Endothelial cell of umbilical vein (primary cell): ENCODE data around the gene EPX. TPM values are rescaled to one million over a fixed set of nuclear protein-coding genes. Genes with fewer than 3 reads are reported as not detected.

Source experiments
- BruUV-seq: library from RNA; stranded (reverse); fragments of 400-500 nt; replicated peaks from 2 replicates; lab custom pipeline; 2021; lab: Mats Ljungman, UMichigan
- CTCF ChIA-PET: fragments of 300-600, 350-600 bp; sonication (Branson Sonifier 250); formaldehyde crosslinking; loops from one replicate; lab custom pipeline; 2021; ENCODE audit warnings: antibody characterized with exemption, inconsistent platforms; lab: Charles Lee
- POLR2A ChIA-PET: fragments of 300-600, 350-600 bp; sonication (Branson Sonifier 250); formaldehyde crosslinking; loops from one replicate; lab custom pipeline; 2021; ENCODE audit warnings: antibody characterized with exemption, inconsistent platforms; lab: Charles Lee
- DNase-seq: peaks from one replicate; pipeline ENCODE4 v3.0.0-alpha.2; 2011; ENCODE audit warnings: low read depth, low spot score
- FAIRE-seq: peaks from 2 replicates; lab custom pipeline; 2011; peaks lifted over from hg19 to GRCh38; lab: Jason Lieb, UNC
- H2AFZ ChIP-seq: 2 replicates; pipeline ENCODE4 v1.6.0; 2012; ENCODE audit warnings: low read depth, low read length, control low read depth, inconsistent platforms
- H3K27ac ChIP-seq: 2 replicates; pipeline ENCODE4 v1.5.1; 2011; ENCODE audit warnings: low read depth, mild to moderate bottlenecking, control low read depth, low read length, moderate library complexity; ENCODE audit not compliant: insufficient read depth
- H3K27me3 ChIP-seq, 2 experiments: 2 replicates each; pipeline versions ENCODE4 v1.6.0 to v1.6.1; 2011; ENCODE audit warnings: low read length in 2 of 2, mixed read lengths in 1 of 2; ENCODE audit not compliant: control insufficient read depth in 2 of 2, insufficient read depth in 2 of 2
- H3K36me3 ChIP-seq, 2 experiments: 2 replicates in 1 of 2; 3 replicates in 1 of 2; pipeline ENCODE4 v1.5.1; 2011; ENCODE audit warnings: low read length in 2 of 2, mild to moderate bottlenecking in 1 of 2, moderate library complexity in 1 of 2; ENCODE audit not compliant: control insufficient read depth in 2 of 2, insufficient read depth in 2 of 2; ENCODE audit errors: extremely low read depth in 1 of 2
- H3K4me1 ChIP-seq: 3 replicates; pipeline ENCODE4 v1.5.1; 2011; ENCODE audit warnings: mild to moderate bottlenecking, low read length; ENCODE audit not compliant: control insufficient read depth, insufficient read depth; ENCODE audit errors: extremely low read depth
- H3K4me2 ChIP-seq: 2 replicates; pipeline ENCODE4 v1.6.1; 2011; ENCODE audit warnings: low read length, control low read depth, mixed read lengths; ENCODE audit not compliant: insufficient read depth
- H3K4me3 ChIP-seq, 3 experiments: fragments of 200-600 bp in 1 of 3; sonication (generic), shearing (Covaris generic) in 1 of 3; replicated peaks in 1 of 3; 2 replicates each; pipeline ENCODE4 v1.5.1; 2011 to 2016; ENCODE audit warnings: control low read depth in 3 of 3, low read length in 3 of 3, mild to moderate bottlenecking in 2 of 3, inconsistent platforms in 1 of 3, low read depth in 1 of 3, moderate library complexity in 1 of 3; ENCODE audit not compliant: insufficient read depth in 1 of 3
- H3K79me2 ChIP-seq: 2 replicates; pipeline ENCODE4 v1.6.0; 2012; ENCODE audit warnings: low read length, inconsistent platforms; ENCODE audit not compliant: control insufficient read depth, insufficient read depth
- H3K9ac ChIP-seq: replicated peaks from 2 replicates; pipeline ENCODE3; 2011; ENCODE audit warnings: low read length, control low read depth; ENCODE audit not compliant: insufficient read depth; ENCODE audit errors: extremely low read depth
- H3K9me1 ChIP-seq: replicated peaks from 3 replicates; pipeline ENCODE4 v1.6.0; 2011; ENCODE audit warnings: mild to moderate bottlenecking, low read length; ENCODE audit not compliant: control insufficient read depth, insufficient read depth; ENCODE audit errors: extremely low read depth
- H3K9me3 ChIP-seq: replicated peaks from 2 replicates; pipeline ENCODE4 v1.5.1; 2012; ENCODE audit warnings: low read length, inconsistent platforms; ENCODE audit not compliant: control insufficient read depth, insufficient read depth
- H4K20me1 ChIP-seq: replicated peaks from 2 replicates; pipeline ENCODE3; 2011; ENCODE audit warnings: mild to moderate bottlenecking, low read length; ENCODE audit not compliant: control insufficient read depth, insufficient read depth; ENCODE audit errors: extremely low read depth
- CTCF ChIP-seq, 2 donors: IDR thresholded peaks; 1 replicate in 1 of 2; 2 replicates in 1 of 2; pipeline ENCODE4 v1.5.1; 2011; ENCODE audit warnings: low read length in 2 of 2, mild to moderate bottlenecking in 2 of 2, moderate library complexity in 2 of 2, control low read depth in 1 of 2, inconsistent platforms in 1 of 2, low read depth in 1 of 2; ENCODE audit not compliant: insufficient read depth in 1 of 2; ENCODE audit errors: extremely low read depth in 1 of 2
- EZH2 ChIP-seq: IDR thresholded peaks from 2 replicates; pipeline ENCODE4 v1.6.1; 2012; ENCODE audit warnings: borderline replicate concordance, low read depth, mild to moderate bottlenecking, moderate library complexity, low read length, inconsistent platforms; ENCODE audit not compliant: severe bottlenecking
- FOS ChIP-seq: IDR thresholded peaks from 2 replicates; pipeline ENCODE4 v1.6.1; 2011; ENCODE audit warnings: mild to moderate bottlenecking, low read length, moderate library complexity, borderline replicate concordance; ENCODE audit not compliant: insufficient read depth
- GATA2 ChIP-seq: IDR thresholded peaks from 2 replicates; pipeline ENCODE4 v1.7.0; 2011; ENCODE audit warnings: low read depth, mild to moderate bottlenecking, moderate library complexity, mixed read lengths, low read length; ENCODE audit not compliant: insufficient read length, insufficient read depth
- JUN ChIP-seq: IDR thresholded peaks from 2 replicates; pipeline ENCODE4 v1.6.1; 2011; ENCODE audit warnings: borderline replicate concordance, low read depth; ENCODE audit not compliant: insufficient read length, insufficient read depth
- MAX ChIP-seq: IDR thresholded peaks from 2 replicates; pipeline ENCODE4 v1.6.1; 2011; ENCODE audit not compliant: insufficient read depth, insufficient read length
- MYC ChIP-seq: IDR thresholded peaks from one replicate; pipeline ENCODE4 v1.6.1; 2011; ENCODE audit warnings: mild to moderate bottlenecking, low read depth, low read length
- POLR2A ChIP-seq: IDR thresholded peaks from 2 replicates; pipeline ENCODE4 v1.6.1; 2012; ENCODE audit warnings: low read depth, mild to moderate bottlenecking, control low read depth, low read length
- POLR2AphosphoS5 ChIP-seq: IDR thresholded peaks from 2 replicates; pipeline ENCODE4 v1.6.1; 2012; ENCODE audit warnings: low read depth, mild to moderate bottlenecking, control low read depth, low read length, moderate library complexity; ENCODE audit not compliant: insufficient read depth
- dilution Hi-C: fragments of 300-500 bp; cut with MboI; formaldehyde crosslinking; loops from one replicate; pipeline ENCODE4 v1.15.0; 2019; ENCODE audit warnings: low sequenced_read_pairs; ENCODE audit not compliant: extremely low pct_ligation_motif_present
- intact Hi-C: fragments of 100-400 bp; cut with micrococcal nuclease; formaldehyde crosslinking; loops from one replicate; pipeline ENCODE4 v1.10.0; 2022
- polyA plus RNA-seq, 4 experiments: library from polyadenylated mRNA; depleted of rRNA in 3 of 4; stranded (reverse) in 3 of 4; unstranded in 1 of 4; fragments of >200 nt; gene quantifications; 2 replicates each; pipeline versions ENCODE4 v1.2.1 to v1.2.3, GENCODE V29; 2011 to 2012; ENCODE audit warnings: missing spikeins in 1 of 4
- total RNA-seq: library from RNA; stranded (reverse); gene quantifications from 2 replicates; pipeline ENCODE4 v1.2.3, GENCODE V29; 2021

Gene EPX
- total and polyA plus RNA-seq, 2 donors (not counting 3 experiments of a cell fraction or from before 2014, with no cell fraction given) = not detected

- Histone ChIP-seq H3K79me2 (no peaks in the 10 kb centered on the region), H2AFZ (peak overlapping the region; percentile 36), H3K27me3 (peaks cover 8 to 22% of the 10 kb centered on the region in 2 experiments), H3K4me3 (no peak overlapping the region), H3K9me1 (no peaks in the 10 kb centered on the region), H3K4me2 (no peak overlapping the region), H3K4me1 (no peaks in the 10 kb centered on the region), H4K20me1 (no peaks in the 10 kb centered on the region), H3K36me3 (no peaks in the 10 kb centered on the region), H3K27ac (no peak overlapping the region), H3K9ac (no peak overlapping the region), H3K9me3 (no peaks in the 10 kb centered on the region)
- no peak for TF ChIP-seq GATA2
- no peak for TF ChIP-seq JUN
- no peak for TF ChIP-seq MYC
- no peak for TF ChIP-seq EZH2
- TF ChIP-seq FOS = no peak
- TF ChIP-seq POLR2AphosphoS5 = no peak
- TF ChIP-seq CTCF (IDR thresholded peaks at IDR 0.05; ENCODE audit: extremely low read depth in 1 of 2, insufficient read depth in 1 of 2, low read depth in 1 of 2, low read length in 2 of 2) = no peak
- TF ChIP-seq MAX = no peak
- TF ChIP-seq POLR2A = no peak
- intact Hi-C loops (no loop called here), dilution Hi-C loops (no loop called here)
- FAIRE-seq (no peak), DNase-seq (no peak)
- no TSS peak for BruUV-seq
- ChIA-PET POLR2A (no interaction called here), CTCF (interaction anchor here (1.2 to 2.1 kb wide), 4 partner anchors 9 to 21 kb away, joined by 3 to 8 read pairs (median 4); partner anchors contain the start of gene MKS1)
These were observed 40.2 kb downstream of the EPX start for GRCh38 chr17:58232707-58233156.
